Stimulated activated CD8-positive, alpha-beta memory T cell treated with anti-CD3 and anti-CD28 coated beads, Interleukin-12 subunit alpha, Interleukin-12 subunit beta, amount 100 ng/mL, for 1 hour (primary cell): ENCODE measurements around the gene TMEM123.
"Not testable (repeated sequence)": the region's sequence is repeated elsewhere in the genome, so short reads cannot be mapped to it uniquely, and the experiment has no call there.

Experiments used
- DNase-seq: peaks from one replicate; pipeline ENCODE4 v3.0.0-alpha.2; 2020; ENCODE audit warnings: low read depth

The TMEM123 gene

GRCh38 chr11:102448869-102449224 lies 3.7 kb downstream of the TMEM123 start:
- DNase-seq = no peak

- DNase-seq = no peak
Measured at GRCh38 chr11:102447941-102448868, 4.4 kb downstream of the TMEM123 start.

GRCh38 chr11:102447193-102447592 lies 5.4 kb downstream of the TMEM123 start:
- DNase-seq = no peak

- no peak for DNase-seq
Measured at GRCh38 chr11:102446606-102447005, 6.0 kb downstream of the TMEM123 start.

DNA sequence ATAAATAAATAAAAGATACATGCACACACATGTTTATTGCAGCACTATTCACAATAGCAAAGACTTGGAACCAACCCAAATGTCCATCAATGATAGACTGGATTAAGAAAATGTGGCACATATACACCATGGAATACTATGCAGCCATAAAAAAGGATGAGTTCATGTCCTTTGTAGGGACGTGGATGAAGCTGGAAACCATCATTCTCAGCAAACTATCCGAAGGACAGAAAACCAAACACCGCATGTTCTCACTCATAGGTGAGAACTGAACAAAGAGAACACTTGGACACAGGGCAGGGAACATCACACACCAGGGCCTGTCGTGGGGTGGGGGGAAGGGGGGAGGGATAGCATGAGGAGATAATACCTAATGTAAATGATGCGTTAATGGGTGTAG lies 7.9 kb downstream of the TMEM123 start:
- not testable (repeated sequence) for DNase-seq

GRCh38 chr11:102444142-102444541 lies 8.4 kb downstream of the TMEM123 start:
- DNase-seq = not testable (repeated sequence)

- DNase-seq = not testable (repeated sequence)
Measured at GRCh38 chr11:102439063-102439363, 13.6 kb downstream of the TMEM123 start.

- no peak for DNase-seq
Measured at GRCh38 chr11:102438311-102439062, 14.1 kb downstream of the TMEM123 start.

GRCh38 chr11:102437727-102438126 lies 14.8 kb downstream of the TMEM123 start:
- no peak for DNase-seq

DNA sequence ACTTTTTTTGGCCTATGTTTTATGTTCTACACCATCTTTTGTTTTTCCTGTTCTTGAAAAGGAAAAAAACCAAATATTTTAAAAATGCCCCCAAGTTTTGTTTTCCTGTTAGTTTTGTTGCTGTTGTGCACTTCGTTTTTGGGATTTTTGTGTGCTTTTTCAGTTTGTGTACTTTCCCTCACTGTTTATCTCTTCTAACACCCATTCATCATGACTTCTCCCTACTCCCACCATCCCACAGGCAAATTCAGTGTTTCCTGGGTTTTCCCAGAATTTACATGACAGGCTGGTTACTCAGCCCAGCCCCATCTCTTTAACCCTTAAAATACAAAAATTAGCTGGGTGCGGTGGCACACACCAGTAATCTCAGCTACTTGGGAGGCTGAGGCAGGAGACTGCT lies 15.6 kb downstream of the TMEM123 start:
- no peak for DNase-seq

- DNase-seq = no peak
Measured at GRCh38 chr11:102436561-102436960, 16.0 kb downstream of the TMEM123 start.

- no peak for DNase-seq
Measured at GRCh38 chr11:102435688-102436087, 16.9 kb downstream of the TMEM123 start.

GRCh38 chr11:102433571-102433970 lies 19.0 kb downstream of the TMEM123 start:
- DNase-seq = not testable (repeated sequence)

- DNase-seq = not testable (repeated sequence)
Measured at GRCh38 chr11:102432560-102432959, 20.0 kb downstream of the TMEM123 start.

GRCh38 chr11:102431404-102431803 lies 21.2 kb downstream of the TMEM123 start:
- no peak for DNase-seq

DNA sequence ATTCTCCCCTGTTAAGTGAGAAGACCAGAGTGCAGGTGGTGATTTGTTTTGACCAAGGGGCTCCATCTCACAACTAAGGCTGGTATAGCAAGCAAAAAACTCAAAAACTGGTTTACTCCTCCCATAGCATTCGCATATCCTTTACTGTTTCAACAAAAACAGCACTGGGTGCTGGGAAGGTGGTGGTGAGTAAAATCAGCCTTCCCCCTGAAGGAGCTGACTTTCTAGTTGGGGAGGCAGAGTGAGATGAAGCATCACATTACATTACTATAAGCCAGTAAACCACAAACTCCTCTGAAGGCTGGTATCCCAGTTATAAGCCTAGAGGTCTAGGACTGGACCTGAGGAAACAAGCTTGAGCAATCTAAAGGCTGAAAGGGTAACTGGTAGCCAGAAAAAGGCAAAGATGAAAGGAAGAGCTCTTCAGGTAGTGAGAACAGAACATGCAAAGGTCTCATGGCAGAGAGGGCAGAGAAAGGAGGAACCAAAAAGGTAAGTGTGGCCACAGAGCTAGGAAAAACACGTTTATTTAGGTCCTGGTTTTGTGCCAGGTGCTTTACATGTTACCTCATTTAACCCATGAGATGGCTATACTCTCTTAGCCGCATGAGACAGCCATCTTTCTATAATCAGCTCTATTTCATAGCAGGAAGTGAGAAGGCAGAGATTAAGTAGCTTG lies 22.3 kb downstream of the TMEM123 start:
- no peak for DNase-seq

- no peak for DNase-seq
Measured at GRCh38 chr11:102429691-102430090, 22.9 kb downstream of the TMEM123 start.

- no peak for DNase-seq
Measured at GRCh38 chr11:102429226-102429625, 23.3 kb downstream of the TMEM123 start.

- no peak for DNase-seq
Measured at GRCh38 chr11:102428696-102429095, 23.9 kb downstream of the TMEM123 start.

DNA sequence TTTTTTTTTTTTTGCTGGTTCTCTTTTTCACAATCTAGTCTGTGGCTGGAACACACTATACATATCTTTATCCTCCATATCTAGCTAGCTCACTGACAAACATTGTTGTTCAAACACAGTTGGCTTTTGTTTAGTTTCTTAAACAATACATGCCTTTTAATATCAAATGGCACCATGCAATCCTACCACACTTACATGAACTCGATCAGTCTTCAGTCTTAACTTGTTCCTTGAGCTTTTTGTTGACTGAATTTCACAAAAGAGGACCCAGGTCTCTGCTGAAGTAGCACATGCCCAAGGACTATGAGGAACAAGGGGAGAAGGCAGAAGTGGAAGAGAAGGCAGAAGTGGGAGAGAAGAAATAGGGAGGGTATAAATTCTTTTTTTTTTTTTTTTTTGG lies 25.5 kb downstream of the TMEM123 start:
- DNase-seq = no peak

- DNase-seq = no peak
Measured at GRCh38 chr11:102426570-102426969, 26.0 kb downstream of the TMEM123 start.

- DNase-seq = no peak
Measured at GRCh38 chr11:102426000-102426399, 26.6 kb downstream of the TMEM123 start.

GRCh38 chr11:102423936-102424335 lies 28.6 kb downstream of the TMEM123 start:
- no peak for DNase-seq
